NCI-H2196 (cell line): ENCODE data around the gene NSFL1C.
"Not testable (repeated sequence)": the region's sequence is repeated elsewhere in the genome, so short reads cannot be mapped to it uniquely, and the experiment has no call there.

Source experiments
- DNase-seq: peaks from one replicate; lab custom pipeline; 2025; ENCODE audit not compliant: unreplicated experiment; lab: John Stamatoyannopoulos, UW

NSFL1C gene

GRCh38 chr20:1427457-1428054 lies 39.1 kb downstream of the NSFL1C start:
- DNase-seq: peak; percentile 76

- DNase-seq: no peak
These were observed 40.3 kb downstream of the NSFL1C start for GRCh38 chr20:1426231-1426849.

- no peak for DNase-seq
These were observed 42.3 kb downstream of the NSFL1C start for GRCh38 chr20:1424336-1424735.

- DNase-seq: peak; percentile 78
These were observed 43.0 kb downstream of the NSFL1C start for GRCh38 chr20:1423625-1424106.

GRCh38 chr20:1423206-1423605 lies 43.4 kb downstream of the NSFL1C start:
- no peak for DNase-seq

- DNase-seq: no peak
These were observed 43.9 kb downstream of the NSFL1C start for GRCh38 chr20:1422753-1423152.

- no peak for DNase-seq
These were observed 46.6 kb downstream of the NSFL1C start for GRCh38 chr20:1420066-1420465.

- DNase-seq: no peak
These were observed 48.3 kb downstream of the NSFL1C start for GRCh38 chr20:1418350-1418749.

- no peak for DNase-seq
These were observed 48.9 kb downstream of the NSFL1C start for GRCh38 chr20:1417790-1418189.

GRCh38 chr20:1417273-1417672 lies 49.4 kb downstream of the NSFL1C start:
- DNase-seq: no peak

- no peak for DNase-seq
These were observed 50.8 kb downstream of the NSFL1C start for GRCh38 chr20:1415667-1416468.

GRCh38 chr20:1414982-1415381 lies 51.7 kb downstream of the NSFL1C start:
- DNase-seq: no peak

GRCh38 chr20:1405801-1406200 lies 60.8 kb downstream of the NSFL1C start:
- DNase-seq: no peak

- no peak for DNase-seq
These were observed 63.0 kb downstream of the NSFL1C start for GRCh38 chr20:1403624-1404023.

- no peak for DNase-seq
These were observed 64.5 kb downstream of the NSFL1C start for GRCh38 chr20:1402149-1402548.

GRCh38 chr20:1401451-1401907 lies 65.2 kb downstream of the NSFL1C start:
- DNase-seq: no peak

GRCh38 chr20:1399678-1400366 lies 66.8 kb downstream of the NSFL1C start:
- peak; percentile 23 for DNase-seq

GRCh38 chr20:1398185-1398584 lies 68.5 kb downstream of the NSFL1C start:
- not testable (repeated sequence) for DNase-seq

- no peak for DNase-seq
These were observed 68.9 kb downstream of the NSFL1C start for GRCh38 chr20:1397710-1398109.

- DNase-seq: no peak
These were observed 69.9 kb downstream of the NSFL1C start for GRCh38 chr20:1396702-1397101.

GRCh38 chr20:1396264-1396663 lies 70.4 kb downstream of the NSFL1C start:
- no peak for DNase-seq
